HG03139 (cell line): ENCODE data around the gene PAX4.
A peak's percentile ranks its signal among the peaks of the same experiment; 100 is the strongest.
"Not testable (repeated sequence)": the region's sequence is repeated elsewhere in the genome, so short reads cannot be mapped to it uniquely, and the experiment has no call there.

Experiments used
- ATAC-seq: cut with Tn5 transposase; IDR thresholded peaks from one replicate; pipeline ENCODE4 v1.9.1; 2021; ENCODE audit not compliant: unreplicated experiment

The PAX4 gene

DNA sequence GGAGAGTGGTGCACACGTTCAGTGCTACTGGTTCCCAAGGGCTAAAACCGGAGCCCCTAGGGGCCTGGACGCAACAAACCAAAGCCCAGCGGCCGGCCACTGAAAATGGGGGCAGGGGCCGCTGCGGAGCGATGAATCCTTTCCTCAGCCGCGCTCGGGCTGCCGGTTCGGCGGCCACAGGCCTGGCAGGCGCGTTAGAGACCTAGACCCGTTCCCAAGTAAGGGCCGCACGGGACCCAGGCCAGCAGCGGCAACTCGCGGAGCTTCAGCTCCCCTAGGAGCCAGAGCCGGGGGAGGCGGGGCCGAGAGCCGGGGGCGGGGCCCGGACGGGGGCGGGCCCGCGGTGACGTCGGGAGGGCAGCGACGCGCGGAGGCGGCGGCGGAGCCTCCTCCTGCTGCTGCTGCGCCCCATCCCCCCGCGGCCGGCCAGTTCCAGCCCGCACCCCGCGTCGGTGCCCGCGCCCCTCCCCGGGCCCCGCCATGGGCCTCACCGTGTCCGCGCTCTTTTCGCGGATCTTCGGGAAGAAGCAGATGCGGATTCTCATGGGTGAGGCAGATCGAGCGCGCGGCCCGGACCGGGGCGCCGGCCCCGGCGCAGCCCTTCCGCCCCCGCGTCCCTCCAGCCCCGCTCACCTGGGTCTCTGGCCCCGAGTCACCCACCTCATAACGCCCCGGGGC is 29.8 kb downstream of the PAX4 start, which contains the start of gene ARF5:
ARF5 (plus strand) TSS at position 393 of the 678 bp plus-strand sequence; CDS start at position 481, 88 bp downstream.
- ATAC-seq = peak; percentile 63

DNA sequence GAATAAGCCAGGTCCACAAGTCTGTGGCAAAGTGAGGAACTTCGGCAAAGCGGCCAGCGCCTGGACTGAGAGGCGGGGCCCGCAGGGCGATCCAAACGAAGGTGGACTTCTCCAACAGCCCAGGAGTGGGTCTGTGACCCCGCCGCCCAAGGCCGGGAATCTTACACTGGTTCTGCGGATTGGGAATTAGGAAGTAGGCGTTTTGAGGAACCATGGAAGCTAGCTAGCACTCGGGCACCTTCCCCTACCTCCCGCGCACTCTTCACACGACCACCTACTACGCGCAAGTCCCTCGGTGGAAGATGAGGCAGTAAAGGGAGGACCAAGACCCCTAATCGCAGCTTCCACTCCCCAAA is 30.3 kb downstream of the PAX4 start:
- ATAC-seq = no peak

- no peak for ATAC-seq
These were observed 31.6 kb downstream of the PAX4 start for GRCh38 chr7:127586346-127586745.

DNA sequence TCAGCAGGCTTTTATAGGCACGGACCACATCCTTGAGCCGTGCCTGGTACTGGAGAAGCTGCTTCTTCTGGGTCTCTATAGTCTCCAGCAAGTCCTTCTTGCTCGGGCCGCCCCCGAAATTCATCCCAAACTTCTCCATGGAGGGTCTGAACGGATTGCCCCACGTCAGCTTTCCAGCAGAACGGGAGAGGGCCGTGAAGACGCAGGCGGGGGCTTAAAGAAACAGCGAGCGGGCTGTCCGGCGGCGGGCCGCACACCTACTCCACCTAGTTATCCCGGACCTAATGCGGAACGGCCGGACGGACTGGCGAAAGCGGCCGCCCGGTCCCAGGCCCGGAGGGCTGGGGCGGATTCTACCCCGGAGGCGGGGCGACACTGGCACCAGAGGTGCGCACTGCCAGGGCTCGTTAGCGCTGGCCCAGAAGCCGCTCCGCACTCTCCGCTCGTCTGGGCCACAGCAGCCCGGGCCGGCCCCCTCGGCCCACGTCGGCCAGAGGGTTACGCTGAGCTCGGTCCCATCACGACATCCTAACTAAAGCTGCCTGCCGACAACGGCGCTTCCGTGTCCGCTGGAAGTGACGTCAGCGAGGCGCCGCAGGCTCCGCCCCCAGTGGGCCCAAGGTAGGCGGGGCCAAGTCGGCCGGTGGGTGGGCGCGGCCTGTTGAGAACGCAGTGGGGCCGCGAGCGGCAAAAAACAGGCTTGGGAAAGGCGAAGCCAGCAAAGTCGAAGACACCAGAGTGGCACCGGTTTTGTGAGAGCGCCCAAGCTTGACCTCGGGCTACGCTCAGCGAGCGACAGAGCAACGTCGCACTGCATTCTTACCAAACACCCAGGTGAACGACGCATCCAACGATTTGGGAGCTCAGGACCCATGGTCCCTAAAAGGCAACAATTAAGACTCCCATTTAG is 32.6 kb downstream of the PAX4 start, which contains the start of gene GCC1:
GCC1 (minus strand) TSS at position 553 of the 910 bp plus-strand sequence; CDS start at position 139, 414 bp downstream.
- peak; percentile 78 for ATAC-seq

GRCh38 chr7:127584648-127585043 is 33.3 kb downstream of the PAX4 start:
- no peak for ATAC-seq

- ATAC-seq = no peak
These were observed 35.6 kb downstream of the PAX4 start for GRCh38 chr7:127582361-127582760.

GRCh38 chr7:127581716-127582115 is 36.2 kb downstream of the PAX4 start:
- no peak for ATAC-seq

GRCh38 chr7:127580612-127581011 is 37.3 kb downstream of the PAX4 start:
- no peak for ATAC-seq

DNA sequence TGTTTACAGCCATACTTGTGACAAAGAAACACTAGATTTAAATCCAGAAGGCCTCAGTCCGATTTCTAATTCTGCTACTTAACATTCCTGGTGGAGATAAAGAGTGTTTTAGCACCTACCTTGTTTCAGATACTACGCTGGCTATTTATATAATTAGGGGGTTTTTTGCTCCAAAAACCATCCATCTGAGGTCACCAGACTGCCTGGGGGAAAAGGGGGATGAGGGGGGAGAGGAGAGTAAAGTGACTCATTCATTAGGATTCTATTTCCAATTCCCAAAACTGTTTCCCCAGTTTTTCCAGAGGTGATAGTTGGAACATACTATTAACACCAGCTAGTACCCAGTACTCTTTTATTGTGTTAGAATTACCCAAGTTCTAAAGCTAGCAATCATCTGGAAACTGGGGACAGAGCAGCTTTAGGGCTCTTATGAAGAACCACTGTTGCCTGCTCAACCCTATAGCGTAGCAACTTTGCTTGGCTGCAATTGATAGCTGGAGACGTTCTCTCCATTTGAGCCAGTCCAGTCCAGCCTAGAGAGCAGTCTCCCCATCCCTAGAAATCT is 39.1 kb downstream of the PAX4 start:
- ATAC-seq = no peak

DNA sequence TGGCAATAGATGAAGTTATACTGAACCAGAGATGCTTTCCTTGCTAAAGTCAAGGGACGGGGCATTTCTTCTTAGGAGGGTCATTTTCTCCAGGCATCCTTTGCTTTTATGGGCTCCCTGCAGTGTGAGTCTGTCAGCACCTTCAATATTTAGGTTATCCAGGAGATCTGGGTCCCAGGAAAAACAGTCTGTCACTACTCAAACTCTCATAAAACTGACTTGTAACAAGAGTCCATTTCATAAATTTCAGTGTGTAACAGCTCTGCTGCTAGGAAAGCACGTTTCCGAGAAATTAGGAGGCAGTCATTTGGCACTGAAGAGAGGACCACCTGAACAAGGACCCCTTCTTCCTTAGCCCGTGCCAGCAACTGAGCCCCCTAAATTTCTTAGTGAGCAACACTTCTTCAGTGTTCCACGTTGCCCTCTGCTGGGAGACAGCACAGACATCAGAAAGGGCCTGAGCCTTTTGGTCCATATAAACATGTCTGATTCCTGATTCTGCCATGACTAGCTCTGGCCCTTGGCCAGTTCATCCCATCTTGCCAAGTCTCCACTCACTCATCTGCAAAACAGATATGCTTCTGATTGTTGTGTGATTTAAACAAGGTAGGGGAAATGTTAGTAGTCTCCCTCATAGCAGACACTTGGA is 39.8 kb downstream of the PAX4 start:
- no peak for ATAC-seq

GRCh38 chr7:127571741-127572505 is 46.0 kb downstream of the PAX4 start:
- no peak for ATAC-seq

- not testable (repeated sequence) for ATAC-seq
These were observed 49.9 kb downstream of the PAX4 start for GRCh38 chr7:127568034-127568433.

DNA sequence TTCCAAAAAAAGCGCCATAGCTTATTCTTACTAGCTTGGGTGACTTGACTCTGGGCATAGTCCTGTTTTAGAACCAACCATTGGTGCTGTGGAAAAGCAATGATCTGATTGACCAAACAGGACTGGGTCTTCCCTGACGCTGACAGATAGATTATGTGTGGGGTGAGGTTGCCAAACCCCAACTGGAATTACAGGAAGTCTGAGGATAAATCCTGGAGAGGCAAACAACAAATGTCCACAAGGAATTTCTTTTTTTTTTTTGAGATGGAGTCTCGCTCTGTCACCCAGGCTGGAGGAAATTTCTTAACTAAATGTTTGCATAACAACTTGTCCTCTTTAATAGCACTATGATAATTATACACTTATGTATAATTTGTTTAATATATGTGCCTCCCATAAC is 51.7 kb downstream of the PAX4 start:
- ATAC-seq = no peak
